ENCODE data around the gene SLX4IP.

The SLX4IP gene

DNA sequence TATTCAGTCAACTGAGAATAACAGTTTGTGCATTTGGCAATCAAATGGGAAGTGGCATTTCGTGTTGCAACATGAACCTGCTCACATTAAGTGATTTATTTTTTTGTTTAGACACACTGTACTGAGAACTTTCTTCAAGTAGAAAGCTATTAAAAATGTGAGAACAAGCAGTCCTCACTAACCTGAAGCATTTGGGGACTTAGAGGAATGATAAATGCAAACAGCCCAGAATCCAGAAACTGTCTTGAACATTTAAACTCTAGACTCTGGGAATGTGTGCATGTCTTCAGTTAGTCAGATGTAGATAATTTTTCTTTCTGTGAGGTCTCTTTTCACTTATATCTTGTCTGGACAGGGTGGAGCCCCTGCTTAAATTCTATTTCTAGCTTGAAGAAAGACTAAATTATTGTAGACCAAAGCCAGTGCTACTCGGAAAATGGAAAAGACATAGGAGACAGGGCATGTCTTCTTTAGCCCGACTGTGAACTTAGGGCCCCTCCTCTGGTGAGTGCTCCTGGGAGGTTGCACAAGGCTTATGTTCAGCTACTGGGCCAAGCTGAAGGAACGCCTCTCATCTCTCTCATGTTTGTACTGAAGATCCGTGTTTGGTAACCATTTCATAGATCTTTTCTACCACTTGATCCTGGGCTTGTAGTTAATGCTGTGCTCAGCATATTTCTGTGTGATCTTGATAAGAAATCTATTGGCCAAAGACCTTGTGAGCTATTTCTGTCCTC, 70.1 kb downstream of the SLX4IP start:
- ChIA-PET CTCF (no interaction called here), POLR2A (interaction anchor here (0.5 kb wide), 1 partner anchor 1264 kb away, joined by 4 read pairs; no protein-coding TSS in a partner anchor)
- Histone ChIP-seq H3K4me1 (ENCODE audit: control insufficient read depth, insufficient read depth, low read length) (peaks cover 5% of the 10 kb centered on the region), H3K27ac (ENCODE audit: extremely low read depth, low read depth, low read length) (no peak overlapping the region), H3K9me3 (ENCODE audit: control insufficient read depth, insufficient read depth, low read depth, low read length) (no peaks in the 10 kb centered on the region), H3K4me3 (ENCODE audit: low read depth, low read length) (no peak overlapping the region), H3K36me3 (ENCODE audit: control insufficient read depth in 2 of 2, insufficient read depth in 1 of 2, low read length in 2 of 2) (no peaks in the 10 kb centered on the region)
- no peak for TF ChIP-seq CTCF (tag by site-specific recombination; IDR thresholded peaks at IDR 0.05)
- no peak for TF ChIP-seq ZNF658 (tag by site-specific recombination; IDR thresholded peaks at IDR 0.05)
- TF ChIP-seq ZNF747 (tag by site-specific recombination; IDR thresholded peaks at IDR 0.05): no peak
- no peak for TF ChIP-seq SP3 (tag by site-specific recombination; IDR thresholded peaks at IDR 0.05)
- TF ChIP-seq, protein P1, sequence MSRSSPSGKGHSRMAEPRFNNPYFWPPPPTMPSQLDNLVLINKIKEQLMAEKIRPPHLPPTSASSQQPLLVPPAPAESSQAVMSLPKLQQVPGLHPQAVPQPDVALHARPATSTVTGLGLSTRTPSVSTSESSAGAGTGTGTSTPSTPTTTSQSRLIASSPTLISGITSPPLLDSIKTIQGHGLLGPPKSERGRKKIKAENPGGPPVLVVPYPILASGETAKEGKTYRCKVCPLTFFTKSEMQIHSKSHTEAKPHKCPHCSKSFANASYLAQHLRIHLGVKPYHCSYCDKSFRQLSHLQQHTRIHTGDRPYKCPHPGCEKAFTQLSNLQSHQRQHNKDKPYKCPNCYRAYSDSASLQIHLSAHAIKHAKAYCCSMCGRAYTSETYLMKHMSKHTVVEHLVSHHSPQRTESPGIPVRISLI (tag by site-specific recombination; IDR thresholded peaks at IDR 0.05): no peak
- TF ChIP-seq MZF1 (tag by site-specific recombination; IDR thresholded peaks at IDR 0.05; ENCODE audit: borderline replicate concordance): no peak
- no peak for TF ChIP-seq ZFHX2 (tag by site-specific recombination; conservative IDR thresholded peaks at IDR 0.05)
- TF ChIP-seq ZIC2 (tag by site-specific recombination; IDR thresholded peaks at IDR 0.05): no peak
- no peak for TF ChIP-seq ZNF174 (tag by site-specific recombination; IDR thresholded peaks at IDR 0.05)
- no peak for TF ChIP-seq ZNF521 (tag by site-specific recombination; IDR thresholded peaks at IDR 0.05)

- no peak overlapping the region for H3K4me3 ChIP-seq (ENCODE audit: low read depth, low read length)
- peaks cover 5% of the 10 kb centered on the region for H3K4me1 ChIP-seq (ENCODE audit: control insufficient read depth, insufficient read depth, low read length)
- TF ChIP-seq KLF9 (tag by site-specific recombination; IDR thresholded peaks at IDR 0.05; ENCODE audit: low read depth) (no peak), ZNF561 (tag by site-specific recombination; IDR thresholded peaks at IDR 0.05; ENCODE audit: borderline replicate concordance) (no peak), ZNF174 (tag by site-specific recombination; IDR thresholded peaks at IDR 0.05) (no peak), ZNF621 (tag by site-specific recombination; IDR thresholded peaks at IDR 0.05) (no peak), SCRT2 (tag by site-specific recombination; IDR thresholded peaks at IDR 0.05) (no peak), PRDM1 (tag by site-specific recombination; IDR thresholded peaks at IDR 0.05) (no peak), ZNF157 (tag by site-specific recombination; IDR thresholded peaks at IDR 0.05) (no peak), HOXC10 (CRISPR knock-in tag; IDR thresholded peaks at IDR 0.05) (no peak), ZNF571 (tag by site-specific recombination; IDR thresholded peaks at IDR 0.05) (no peak), FEZF1 (tag by site-specific recombination; IDR thresholded peaks at IDR 0.05) (no peak), ZNF548 (tag by site-specific recombination; IDR thresholded peaks at IDR 0.05) (no peak), PBX3 (CRISPR knock-in tag; IDR thresholded peaks at IDR 0.05) (no peak), ZNF549 (tag by site-specific recombination; IDR thresholded peaks at IDR 0.05) (no peak), TRIM28 (IDR thresholded peaks at IDR 0.05; ENCODE audit: borderline replicate concordance, low read length) (no peak)
- TF ChIP-seq, protein P2, sequence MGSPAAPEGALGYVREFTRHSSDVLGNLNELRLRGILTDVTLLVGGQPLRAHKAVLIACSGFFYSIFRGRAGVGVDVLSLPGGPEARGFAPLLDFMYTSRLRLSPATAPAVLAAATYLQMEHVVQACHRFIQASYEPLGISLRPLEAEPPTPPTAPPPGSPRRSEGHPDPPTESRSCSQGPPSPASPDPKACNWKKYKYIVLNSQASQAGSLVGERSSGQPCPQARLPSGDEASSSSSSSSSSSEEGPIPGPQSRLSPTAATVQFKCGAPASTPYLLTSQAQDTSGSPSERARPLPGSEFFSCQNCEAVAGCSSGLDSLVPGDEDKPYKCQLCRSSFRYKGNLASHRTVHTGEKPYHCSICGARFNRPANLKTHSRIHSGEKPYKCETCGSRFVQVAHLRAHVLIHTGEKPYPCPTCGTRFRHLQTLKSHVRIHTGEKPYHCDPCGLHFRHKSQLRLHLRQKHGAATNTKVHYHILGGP (tag by site-specific recombination; IDR thresholded peaks at IDR 0.05): no peak
- TF ChIP-seq, protein P3, sequence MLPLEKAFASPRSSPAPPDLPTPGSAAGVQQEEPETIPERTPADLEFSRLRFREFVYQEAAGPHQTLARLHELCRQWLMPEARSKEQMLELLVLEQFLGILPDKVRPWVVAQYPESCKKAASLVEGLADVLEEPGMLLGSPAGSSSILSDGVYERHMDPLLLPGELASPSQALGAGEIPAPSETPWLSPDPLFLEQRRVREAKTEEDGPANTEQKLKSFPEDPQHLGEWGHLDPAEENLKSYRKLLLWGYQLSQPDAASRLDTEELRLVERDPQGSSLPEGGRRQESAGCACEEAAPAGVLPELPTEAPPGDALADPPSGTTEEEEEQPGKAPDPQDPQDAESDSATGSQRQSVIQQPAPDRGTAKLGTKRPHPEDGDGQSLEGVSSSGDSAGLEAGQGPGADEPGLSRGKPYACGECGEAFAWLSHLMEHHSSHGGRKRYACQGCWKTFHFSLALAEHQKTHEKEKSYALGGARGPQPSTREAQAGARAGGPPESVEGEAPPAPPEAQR (tag by site-specific recombination; IDR thresholded peaks at IDR 0.05): no peak
- ChIA-PET POLR2A (interaction anchor here (0.5 to 0.6 kb wide), 2 partner anchors 16 to 1263 kb away, joined by 3 to 4 read pairs; no protein-coding TSS in a partner anchor), CTCF (no interaction called here)
- no peak overlapping the region for H3K27ac ChIP-seq (ENCODE audit: extremely low read depth, low read depth, low read length)
- H3K9me3 ChIP-seq (ENCODE audit: control insufficient read depth, insufficient read depth, low read depth, low read length): no peaks in the 10 kb centered on the region
- no peaks in the 10 kb centered on the region for H3K36me3 ChIP-seq (ENCODE audit: control insufficient read depth in 2 of 2, insufficient read depth in 1 of 2, low read length in 2 of 2)
These were observed 70.7 kb downstream of the SLX4IP start for GRCh38 chr20:10505827-10506226.

All from HEK293 (cell line).